Muscle of back (tissue), 11 donors: Measurements from ENCODE around the gene ZFP42. TPM values are rescaled to one million over a fixed set of nuclear protein-coding genes. Genes with fewer than 3 reads are reported as not detected.
"Not testable (repeated sequence)": the region's sequence is repeated elsewhere in the genome, so short reads cannot be mapped to it uniquely, and the experiment has no call there.

ENCODE experiments used
- DNase-seq, 3 donors: peaks; one replicate each; pipeline versions ENCODE4 v3.0.0 to v3.0.0-alpha.2; 2013
- polyA plus RNA-seq, 10 donors: library from polyadenylated mRNA; unstranded; fragments of 120-200 nt; gene quantifications; one replicate each; pipeline ENCODE4 v1.2.1, GENCODE V29; 2013; ENCODE audit not compliant: insufficient read length in 10 of 10

ZFP42 gene
- polyA plus RNA-seq, 10 donors = 0.08 to 0.54 (median 0.13) TPM; not detected in 5

DNA sequence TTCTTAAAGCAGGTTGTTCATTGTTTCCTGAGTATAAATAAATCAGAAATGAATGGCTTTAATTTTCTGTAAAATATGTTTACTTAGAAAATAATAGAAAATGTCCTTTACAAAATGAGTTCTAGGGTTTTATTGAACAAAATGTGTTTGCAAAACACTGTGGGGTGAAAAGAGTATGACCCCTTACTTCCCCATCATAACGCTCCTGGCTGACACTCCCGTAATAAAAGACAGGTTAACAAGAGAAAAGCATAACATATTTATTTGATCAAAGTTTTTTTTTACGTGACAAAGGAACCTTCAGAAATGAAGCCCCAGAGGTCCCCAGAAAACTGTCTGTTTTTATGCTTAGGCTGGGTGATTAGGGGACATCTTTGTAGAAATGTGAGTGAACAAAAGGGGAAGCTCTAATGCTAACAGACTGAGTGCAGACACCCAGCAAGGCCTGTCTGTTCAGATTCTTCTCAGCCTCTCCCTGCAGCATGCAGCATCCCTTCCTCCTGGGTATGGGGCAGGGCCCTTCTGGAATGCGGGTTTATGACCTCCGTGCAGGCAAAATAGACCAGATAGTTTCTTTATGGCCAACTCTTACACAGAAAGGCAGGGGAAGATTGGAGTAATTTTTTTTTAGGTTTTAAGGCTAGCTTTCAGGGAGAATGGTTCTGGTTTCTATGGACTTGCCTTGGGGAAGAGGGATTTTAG is 26.1 kb downstream of the ZFP42 start:
- no peak for DNase-seq

DNA sequence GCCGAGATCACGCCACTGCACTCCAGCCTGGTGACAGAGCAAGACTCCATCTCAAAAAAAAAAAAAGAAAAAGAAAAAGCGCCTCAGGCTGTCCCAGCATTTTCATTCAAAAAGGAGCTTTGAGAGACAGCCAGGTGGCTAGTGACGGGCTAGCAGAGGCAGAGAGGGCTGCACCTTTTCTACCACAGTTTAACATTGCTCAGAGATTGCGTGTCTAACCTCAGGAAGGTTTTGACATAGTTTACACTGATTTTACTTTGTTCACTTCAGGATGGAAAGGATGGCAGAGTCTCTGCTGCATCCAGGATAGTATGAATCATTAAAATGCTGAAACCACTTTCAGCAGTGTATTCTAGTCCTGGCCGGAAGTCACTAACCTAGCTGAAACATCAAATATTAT is 28.1 kb downstream of the ZFP42 start:
- no peak for DNase-seq

DNA sequence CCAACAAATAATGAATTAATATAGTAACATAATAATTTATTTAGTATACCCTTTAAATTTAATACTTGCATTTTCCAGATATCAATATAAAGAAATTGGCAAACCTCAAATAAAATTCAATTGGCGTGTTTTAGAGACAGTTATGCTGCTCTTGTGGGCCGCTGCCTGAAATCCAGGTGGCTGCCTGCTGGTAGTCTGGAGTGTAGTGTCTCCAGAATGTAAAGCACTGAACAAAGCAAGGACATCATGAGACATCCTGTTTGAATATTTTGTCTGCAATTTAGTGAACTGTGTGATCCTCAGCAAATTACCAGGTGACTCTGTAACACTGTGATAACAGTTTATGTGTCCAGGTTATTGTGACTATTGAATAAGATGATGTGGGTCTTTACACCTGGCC is 29.9 kb downstream of the ZFP42 start:
- DNase-seq = no peak

DNA sequence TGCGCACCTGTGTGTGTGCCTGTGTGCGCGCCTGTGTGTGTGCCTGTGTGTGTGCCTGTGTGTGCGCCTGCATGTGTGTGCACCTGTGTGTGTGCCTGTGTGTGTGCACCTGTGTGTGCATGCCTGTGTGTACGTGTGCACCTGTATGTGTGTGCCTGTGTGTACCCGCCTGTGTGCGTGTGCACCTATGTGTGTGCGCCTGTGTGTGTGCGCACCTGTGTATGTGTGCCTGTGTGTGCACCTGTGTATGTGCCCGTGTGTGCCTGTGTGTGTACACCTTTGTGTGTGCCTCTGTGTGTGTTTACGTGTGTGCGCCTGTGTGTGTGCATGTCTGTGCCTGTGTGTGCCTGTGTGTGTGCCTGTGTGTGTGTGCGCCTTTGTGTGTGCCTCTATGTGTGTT is 33.5 kb downstream of the ZFP42 start:
- no peak for DNase-seq

DNA sequence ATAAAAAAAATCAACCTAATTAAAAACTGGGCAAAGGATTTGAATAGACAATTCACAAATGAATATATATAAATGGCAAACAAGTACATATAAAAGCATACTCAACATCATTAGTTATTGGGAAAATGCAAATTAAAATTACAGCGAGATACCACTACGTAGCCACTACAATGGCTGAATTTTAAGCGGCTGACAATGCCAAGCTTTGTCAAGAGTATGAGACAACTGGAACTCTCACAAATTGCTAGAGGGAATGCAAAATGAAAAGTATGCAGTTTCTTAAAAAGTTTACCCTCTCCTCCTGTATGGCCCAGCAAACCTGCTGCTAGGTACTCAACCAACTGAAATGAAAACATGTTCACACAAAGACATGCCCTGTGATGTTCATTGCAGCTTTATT is 34.8 kb downstream of the ZFP42 start:
- DNase-seq = no peak

DNA sequence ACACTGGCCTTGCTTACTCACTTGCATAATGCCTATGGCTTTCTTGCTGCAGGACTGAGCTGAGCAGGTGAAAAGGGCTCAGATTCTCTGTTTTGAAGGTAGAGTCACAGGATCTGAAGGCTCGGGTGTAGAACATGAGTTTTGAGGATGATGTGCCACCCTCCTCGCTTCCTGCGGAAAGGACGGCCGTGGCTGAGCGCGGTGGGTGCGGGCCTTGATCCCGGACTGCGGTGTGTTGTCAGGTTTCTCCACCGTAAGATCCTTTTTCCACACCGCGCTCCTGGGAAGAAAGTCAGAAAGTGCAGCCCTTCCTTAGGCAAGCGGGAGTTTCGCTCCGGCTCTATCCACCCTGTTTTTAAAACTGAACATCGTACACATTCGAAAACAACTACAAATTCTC is 36.2 kb downstream of the ZFP42 start:
- DNase-seq = no peak

DNA sequence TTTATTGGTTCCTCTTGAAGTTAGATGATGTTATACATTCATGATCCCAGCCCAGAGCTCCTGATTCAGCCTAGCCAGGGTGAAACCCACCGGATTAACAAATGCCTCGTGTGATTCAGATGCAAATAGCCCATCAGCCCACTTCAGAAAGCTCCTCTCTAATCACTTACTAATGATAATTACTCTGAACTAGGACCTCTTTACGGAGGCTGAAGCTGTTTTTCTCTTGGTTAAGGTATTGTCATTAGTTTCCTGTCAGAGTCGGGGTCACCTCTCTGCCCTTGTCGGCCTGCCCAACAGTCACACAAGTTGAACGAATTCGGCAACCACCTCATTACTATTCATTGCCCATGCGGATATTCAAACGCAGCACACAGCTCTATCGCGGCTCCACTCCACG is 36.6 kb downstream of the ZFP42 start:
- no peak for DNase-seq

DNA sequence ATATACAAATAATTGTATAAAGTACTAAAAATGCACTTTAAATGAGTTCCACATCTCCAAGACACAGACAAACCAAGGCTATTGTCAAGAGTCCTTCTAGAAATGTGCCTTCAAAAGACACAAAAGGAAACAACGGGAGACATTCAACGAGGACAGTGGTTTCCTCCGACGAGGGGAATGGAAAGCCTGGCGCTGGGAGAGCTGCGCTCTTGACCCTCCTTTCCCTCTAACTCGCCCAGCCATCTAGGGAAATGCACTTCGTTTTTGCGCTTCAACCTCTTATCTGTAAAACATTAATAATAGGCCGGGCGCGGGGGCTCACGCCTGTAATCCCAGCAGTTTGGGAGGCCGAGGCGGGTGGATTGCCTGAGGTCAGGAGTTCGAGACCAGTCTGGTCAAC is 37.0 kb downstream of the ZFP42 start:
- DNase-seq = no peak

DNA sequence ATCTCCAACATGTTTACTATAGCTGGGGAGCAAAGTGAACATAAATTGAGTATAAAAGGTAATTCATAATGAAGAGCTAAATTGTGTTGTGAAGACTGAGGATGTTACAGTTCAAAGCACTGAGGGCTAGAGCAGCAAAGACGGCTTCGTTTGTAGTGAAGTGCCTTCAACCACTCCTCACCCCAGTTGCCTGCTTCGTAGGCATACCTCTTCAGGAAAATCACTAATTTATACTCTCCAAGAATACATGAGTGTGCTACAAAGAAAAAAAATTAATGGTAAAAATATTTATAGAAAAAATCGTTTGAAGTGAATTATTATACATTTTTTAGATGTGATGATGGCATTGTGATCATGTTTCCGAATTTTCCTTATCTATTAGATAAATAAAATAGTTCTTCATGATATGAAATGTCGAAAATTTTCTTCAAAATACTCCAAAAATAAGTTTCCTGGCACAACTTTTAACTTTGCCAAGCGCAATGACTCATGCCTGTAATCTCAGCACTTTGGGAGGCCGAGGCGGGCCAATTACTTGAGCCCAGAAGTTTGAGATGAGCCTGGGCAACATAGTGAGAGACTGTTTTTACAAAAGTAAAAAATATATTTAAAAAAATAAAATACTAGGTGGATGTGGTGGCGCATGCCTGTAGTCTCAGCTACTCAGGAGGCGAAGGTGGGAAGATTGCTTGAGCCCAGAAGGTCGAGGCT is 41.6 kb downstream of the ZFP42 start:
- DNase-seq = no peak

DNA sequence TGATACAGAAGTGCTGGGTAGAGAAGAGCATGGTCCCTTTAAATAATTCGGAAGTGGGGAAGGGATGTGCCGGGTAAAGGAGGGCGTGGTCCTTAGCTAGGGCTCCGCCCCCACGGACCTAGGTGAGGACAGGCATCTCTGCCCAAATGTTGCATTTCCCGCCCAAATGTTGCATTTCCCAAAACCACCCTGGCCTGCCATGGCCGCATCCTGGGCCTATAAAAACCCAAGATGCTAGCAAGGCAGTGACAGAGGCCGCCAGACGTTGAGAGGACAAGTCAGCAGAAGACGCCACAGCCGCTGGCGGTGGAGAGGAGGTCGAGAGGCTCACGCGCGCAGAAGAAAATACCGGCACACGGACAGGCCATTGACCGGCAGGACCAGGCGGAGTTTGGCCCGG is 46.1 kb downstream of the ZFP42 start:
- no peak for DNase-seq

DNA sequence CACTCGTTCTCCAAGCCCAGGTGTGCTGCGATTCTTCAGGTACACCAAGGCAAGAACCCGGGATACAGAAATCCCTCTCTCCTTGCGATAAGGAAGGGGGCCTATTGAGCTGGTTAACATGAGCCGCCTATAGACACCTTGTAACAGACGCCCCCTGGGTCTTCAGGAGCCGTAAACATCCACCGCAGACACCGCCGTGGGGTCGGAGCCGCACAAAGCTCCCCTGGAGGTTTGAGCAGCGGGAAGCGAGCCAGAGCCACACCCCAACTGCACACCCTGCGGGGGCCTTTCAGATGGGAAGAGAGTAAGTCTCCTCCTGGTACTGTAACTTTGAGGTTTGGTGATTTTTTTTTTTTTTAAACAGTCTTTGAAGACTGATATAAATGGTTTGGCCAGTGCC is 46.6 kb downstream of the ZFP42 start:
- DNase-seq = no peak

DNA sequence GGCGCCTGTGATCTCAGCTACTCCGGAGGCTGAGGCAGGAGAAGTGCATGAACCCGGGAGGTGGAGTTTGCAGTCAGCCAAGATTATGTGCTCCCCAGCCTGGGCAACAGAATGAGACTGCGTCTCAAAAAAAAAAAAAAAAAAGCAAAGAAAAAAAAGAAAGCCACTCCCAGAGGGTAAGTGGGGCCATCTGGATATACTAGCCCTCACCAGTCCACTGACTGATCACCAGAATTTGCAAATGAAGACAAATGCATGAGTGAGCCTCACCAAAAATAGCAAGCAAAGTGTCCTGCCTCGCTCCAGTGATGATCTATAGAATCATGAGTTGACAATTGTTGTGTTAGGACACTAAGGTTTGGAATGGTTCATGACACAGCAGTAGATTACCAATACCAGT is 47.6 kb downstream of the ZFP42 start:
- DNase-seq = no peak

DNA sequence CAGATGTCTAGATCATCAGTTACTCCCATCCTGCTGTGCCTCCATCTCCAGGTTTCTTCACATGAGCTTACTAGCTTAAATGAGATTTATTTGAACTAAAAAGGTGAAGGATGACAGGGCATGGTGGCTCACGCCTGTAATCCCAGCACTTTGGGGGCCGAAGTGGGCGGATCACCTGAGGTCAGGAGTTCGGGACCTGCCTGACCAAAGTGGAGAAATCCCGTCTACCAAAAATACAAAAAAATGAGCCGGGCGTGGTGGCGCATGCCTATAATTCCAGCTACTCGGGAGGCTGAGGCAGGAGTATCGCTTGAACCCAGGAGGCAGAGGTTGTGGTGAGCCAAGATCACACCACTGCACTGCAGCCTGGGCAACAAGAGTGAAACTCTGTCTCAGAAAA is 49.9 kb downstream of the ZFP42 start:
- DNase-seq = not testable (repeated sequence)

DNA sequence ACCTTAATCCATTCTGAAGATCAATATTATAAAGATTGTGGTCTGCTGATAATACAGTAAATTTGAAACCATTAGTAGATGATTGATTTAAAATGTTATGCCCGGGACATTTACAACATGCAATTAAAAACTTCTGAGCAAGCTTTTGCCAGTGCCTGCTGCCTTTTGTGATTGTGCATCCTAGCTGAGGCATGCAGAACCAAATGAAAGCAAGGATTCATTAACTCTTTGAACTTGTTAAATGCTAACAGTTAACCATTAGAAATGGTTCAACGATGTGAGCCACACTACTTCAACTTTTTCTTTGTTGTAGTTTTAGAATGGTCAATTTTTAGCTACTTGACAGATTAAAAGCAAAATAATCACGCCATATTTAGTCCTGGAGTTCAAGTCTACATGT is 51.1 kb downstream of the ZFP42 start:
- DNase-seq = no peak

DNA sequence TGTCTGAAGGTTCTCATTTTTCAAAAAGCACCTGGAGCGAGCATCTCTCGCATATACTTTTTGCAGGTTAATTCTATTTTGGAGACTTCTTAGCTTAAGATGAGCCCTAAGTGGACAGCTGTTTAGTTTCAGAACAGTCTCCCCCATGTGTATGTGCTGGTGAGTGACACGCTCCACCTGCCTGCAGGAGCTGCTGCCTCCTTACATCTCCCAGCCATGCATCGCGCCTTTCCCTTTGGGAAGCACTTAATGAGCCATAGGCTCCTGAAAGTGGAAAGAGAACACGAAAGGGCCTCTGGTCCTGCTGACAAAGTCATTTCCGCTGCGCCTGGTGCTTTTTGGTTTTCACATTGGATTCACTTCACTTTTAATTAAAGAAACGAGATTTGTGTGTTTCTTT is 57.7 kb downstream of the ZFP42 start:
- DNase-seq = no peak

Other genes with a start within 250 kb of the ZFP42 start
- gene TRIML2, start 113.8 kb downstream of the ZFP42 start, polyA plus RNA-seq = under 1 TPM in 1 of 10 donors, not detected in 9; 0.22 TPM
- gene TRIML1, start 143.7 kb downstream of the ZFP42 start, polyA plus RNA-seq = not detected